Measurements from ENCODE around the gene RPS8.
"Not testable (repeated sequence)": the region's sequence is repeated elsewhere in the genome, so short reads cannot be mapped to it uniquely, and the experiment has no call there.

Gene RPS8

DNA sequence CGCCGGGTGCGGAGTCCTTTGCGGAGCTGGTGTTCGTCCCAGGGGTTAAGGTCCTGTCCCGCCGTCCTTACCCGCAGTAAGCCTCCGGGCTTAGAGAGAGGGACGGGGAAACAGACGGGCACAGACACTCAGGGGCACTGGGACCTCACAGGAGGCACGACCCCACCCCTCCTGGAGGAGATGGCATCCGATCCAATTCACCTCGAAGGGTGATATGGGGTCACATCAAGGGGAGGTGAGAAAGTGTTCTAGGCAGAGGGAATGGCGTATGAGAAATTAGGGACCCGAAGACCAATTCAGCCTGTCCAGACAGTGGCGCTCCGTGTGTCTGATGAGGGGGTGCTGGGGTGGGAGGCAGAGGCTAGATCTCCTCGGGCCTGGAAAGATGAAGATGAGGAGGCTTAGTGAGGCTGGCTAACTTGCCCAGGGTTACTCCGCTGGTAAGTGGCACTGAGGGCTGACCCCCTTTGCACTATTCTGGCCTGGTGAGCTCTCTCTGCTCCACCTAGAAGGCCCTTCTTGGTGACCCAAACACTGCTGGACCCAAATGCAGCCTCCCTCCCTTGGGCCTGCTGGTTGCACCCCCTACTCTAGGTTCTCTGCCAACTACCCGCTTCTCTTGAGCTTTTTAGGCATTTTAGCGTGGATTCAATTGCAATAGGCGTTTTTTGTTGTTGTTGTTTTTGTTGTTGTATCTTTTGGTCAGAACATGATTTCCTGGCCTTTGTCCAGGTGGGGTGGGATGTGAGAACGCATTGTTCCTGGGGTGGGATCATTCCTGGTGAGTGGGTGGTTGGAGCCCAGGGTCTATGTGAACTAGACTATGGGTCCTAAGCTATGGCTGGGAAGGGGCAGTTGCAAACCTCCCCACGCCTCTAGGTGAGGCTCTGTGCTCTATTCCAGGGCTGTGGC is 45.2 kb downstream of the RPS8 start:
- DNase-seq: no peak

DNA sequence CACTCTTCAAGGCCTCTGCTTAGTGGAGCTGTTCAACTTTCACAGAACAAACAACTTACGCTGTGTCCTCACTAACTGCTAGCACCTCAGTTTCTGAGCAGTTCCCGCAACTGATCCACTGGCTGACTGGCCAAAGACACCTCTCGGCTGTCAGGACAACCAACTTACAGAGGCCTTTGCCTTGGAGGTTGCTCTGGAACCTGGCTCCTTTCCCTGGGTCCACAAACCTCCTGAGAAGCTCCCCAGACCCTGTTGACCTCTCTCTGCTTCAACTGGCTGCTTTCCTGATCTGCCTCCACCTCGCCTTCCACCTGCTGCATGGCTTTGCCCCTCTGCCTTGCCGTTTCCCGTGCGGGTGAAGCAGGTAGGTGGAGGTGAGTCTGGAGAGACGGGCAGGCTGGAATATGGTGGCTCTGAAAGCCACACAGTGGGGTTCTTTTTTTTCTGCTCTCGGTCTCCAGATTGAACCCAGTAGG is 45.9 kb downstream of the RPS8 start:
- no peak for DNase-seq

DNA sequence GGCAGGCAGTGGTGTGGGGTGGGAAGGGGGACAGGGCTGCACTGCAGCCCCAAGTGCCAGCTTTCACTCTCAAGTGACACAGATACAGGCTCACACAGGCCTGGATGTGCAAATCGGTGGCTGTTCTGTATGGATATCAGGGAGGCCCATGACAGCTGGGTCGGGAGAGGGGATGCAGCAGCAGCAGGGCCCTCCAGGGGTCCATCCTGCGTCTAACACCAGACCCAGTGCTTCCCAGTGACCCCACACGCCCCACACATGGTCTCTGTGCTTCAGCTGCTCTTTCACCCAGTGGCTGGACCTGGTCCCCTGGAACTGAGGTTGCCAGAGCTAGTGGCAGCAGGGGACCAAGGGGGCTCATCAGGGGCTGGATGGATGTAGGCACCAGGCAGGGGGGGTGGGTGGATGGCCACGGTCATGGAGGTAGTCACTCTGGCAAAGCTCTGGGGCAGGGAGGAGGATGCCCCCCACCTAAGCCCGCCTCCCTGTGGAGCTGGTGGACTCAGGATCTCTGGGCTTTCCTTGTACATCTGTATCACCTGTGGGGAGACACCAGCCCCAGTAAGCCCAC is 46.9 kb downstream of the RPS8 start:
- DNase-seq: no peak

DNA sequence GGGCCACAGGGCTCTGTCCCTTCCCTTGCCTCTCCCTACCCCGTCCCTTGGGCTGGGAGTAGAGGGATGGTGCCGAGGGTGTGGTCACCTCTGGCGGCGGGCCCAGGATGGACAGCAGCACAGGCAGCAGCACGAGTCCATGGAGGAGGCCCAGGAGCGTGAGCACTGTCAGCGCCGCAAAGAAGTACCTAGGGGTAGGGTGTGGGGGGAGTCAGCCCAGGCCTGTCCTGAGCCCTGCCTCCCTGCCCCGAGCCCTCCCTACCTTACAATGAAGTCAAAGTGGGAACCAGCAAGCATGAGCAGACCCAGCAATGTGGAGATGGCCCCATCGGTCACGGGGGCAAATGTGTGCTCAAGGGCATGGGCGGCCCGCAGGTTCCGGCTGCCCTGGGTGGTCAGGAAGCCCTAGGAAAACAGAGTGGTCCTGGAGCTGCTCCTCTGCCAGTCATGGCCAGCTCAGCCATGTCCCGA is 47.7 kb downstream of the RPS8 start:
- no peak for DNase-seq

DNA sequence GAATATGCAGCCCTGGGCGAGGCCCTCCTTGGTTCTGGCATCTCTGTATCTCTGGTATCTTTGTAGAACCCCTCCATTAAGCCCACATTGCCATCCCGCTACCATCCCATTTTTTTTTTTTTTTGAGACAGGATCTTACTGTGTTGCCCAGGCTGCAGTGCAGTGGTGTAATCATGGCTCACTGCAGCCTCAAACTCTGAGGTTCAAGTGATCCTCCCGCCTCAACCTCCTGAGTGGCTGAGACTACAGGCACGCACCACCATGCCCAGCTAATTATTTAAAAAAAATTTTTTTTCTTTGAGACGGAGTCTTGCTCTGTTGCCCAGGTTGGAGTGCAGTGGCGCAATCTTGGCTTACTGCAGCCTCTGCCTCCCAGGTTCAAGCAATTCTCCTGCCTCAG is 49.1 kb downstream of the RPS8 start:
- DNase-seq: not testable (repeated sequence)

DNA sequence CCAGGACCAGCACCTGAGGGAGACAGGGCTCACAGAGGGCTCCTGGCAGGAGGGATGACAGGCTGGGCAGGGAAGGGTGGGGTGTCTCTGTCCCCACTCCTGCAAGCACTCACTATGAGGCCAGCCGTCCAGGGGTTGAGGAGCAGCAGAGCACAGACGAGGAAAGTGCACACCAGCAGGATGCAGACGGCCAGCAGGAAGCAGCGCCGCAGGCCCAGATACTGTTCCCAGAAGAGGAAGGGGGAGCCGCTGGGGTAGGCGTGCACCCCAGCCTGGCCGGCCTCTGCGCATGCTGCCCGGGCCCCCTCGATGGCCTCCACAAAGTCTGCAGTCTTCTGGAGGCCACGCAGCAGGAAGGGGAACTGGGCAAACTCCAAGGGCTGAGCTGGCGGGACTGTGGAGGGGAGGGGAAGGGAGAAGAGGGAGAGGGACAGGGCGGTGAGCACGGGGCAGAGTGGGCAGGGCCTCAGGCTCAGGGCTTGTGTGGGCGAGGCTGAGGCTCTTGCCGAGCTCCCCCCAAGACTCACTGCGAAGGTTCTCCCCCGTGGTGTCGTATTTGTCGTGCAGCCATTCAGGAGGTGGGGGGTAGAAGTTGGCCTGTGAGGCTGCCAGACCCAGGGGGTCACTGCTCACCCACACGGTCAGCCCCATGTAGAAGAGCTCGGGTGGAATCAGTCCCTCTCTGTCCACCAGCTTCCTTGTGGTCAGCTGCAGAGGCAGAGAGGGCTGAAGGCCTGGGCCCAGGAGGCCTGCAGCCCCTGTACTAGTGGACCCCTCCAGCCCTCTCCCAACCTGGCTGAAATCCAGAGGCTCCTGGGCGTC is 51.2 kb downstream of the RPS8 start:
- DNase-seq: no peak

DNA sequence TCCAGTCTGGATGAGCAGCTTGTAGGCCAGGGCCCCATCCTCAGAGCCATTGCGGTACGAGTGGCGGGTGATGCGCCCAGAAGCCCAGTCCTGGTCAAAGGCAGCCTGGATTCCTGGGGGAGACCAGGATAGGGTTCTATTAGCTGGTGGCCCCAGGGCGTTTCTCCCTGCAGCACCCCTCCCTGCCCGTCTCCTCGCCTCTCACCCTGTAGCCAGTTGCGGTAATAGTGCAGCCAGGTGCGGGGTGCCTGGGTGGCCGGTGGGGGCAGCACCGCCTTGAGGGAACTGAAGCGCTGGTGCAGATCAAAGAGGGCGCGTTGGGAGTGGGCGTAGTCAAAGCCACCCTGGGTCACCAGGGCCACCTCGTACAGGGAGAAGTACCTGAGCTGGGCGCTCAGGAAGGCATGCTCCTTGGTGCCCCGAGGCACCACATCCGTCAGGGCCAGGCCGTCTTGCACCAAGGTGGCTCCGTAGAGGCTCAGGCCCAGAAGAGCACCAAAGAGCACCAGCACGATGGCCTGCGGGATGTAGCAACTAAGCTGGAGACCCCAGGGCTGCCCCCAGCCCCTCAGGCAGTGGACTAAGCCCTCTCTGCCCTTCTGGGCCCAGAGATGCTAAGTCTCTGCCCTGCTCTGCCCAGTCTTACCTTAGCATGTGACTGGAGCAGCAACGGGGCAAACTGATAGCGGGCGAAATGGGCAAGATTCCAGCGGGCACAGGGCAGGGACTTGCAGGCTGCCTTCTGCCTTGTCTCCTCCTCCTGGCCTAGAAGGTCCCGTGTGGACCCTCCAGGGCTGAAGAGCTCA is 52.1 kb downstream of the RPS8 start:
- no peak for DNase-seq

DNA sequence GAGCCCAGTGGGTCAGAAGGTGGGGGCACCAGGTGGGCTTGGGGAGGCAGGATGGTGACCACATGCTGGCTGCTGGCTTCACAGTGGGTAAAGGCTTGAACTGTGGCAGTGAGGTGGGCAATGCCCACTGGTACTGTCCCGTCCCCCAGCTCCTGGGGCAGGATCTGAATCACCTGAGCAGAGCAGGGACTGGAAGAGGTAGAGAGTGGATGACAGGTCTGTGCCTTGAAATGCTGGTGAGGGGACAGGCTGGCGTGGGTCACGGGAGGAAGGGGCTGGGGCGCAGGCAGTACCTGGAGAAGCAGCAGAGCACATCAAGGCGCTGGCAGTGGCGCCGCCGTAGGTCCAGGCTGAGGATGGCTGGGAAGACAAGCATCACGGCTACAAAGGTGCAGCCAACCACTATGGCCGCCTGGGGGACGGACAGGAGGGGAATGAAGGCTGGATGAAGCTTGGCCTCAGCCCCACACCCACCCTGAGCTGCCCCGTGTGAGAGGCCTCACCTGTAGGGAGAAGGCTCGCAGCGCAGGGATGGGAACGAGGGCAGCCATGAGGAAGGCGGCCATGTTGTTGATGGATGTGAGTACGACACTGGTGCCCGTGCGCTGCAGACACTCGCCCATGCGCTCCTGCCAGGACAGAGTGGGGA is 52.8 kb downstream of the RPS8 start:
- no peak for DNase-seq

Measured in activated CD4-positive, alpha-beta T cell treated with anti-CD3 and anti-CD28 coated beads, Interleukin-2, amount 50 U/mL, for 16 hours (primary cell).